ENCODE results near the gene FITM1. TPM values are rescaled to one million over a fixed set of nuclear protein-coding genes. Genes with fewer than 3 reads are reported as not detected.

Gene FITM1
- total RNA-seq, 6 donors from 2014 or later, result 0.63 to 0.89 (median 0.82) TPM; not detected in 2

- DNase-seq, result peak; percentile 91 to 99
- Histone ChIP-seq H3K4me3 (peak within 1 kb of the TSS; percentile 67 to 99 (median 93)), H3K36me3 (peaks cover 24 to 38% (median 31%) of the 10 kb centered on the region in 4 donors), H3K9me3 (no peaks in the 10 kb centered on the region), H3K4me1 (peaks cover 26 to 45% (median 29%) of the 10 kb centered on the region in 4 donors), H3K27me3 (no peaks in the 10 kb centered on the region), H3K27ac (peak within 1 kb of the TSS; percentile 87 to 96 (median 92))
- 0 to 1% methylated on average over 16 to 24 of the region's 25 CpGs for WGBS, 2 donors
- peak; percentile 93 to 95 for ATAC-seq (ENCODE audit: low FRiP score in 2 of 2)
- peak in 2 of 4 donors; percentile 41 to 54 for TF ChIP-seq POLR2A (IDR thresholded peaks at IDR 0.05)
- peak; percentile 64 to 67 for TF ChIP-seq POLR2AphosphoS5 (IDR thresholded peaks at IDR 0.05)
- no peak for TF ChIP-seq EP300 (IDR thresholded peaks at IDR 0.05)
Measured at GRCh38 chr14:24146453-24146977, 16.1 kb downstream of the FITM1 start, which contains the start of gene PSME2. Gene PSME2, minus strand, starts transcription at chr14:24146610. Its CDS starts 29 bp downstream, at chr14:24146581.

GRCh38 chr14:24146978-24147760 lies 16.7 kb downstream of the FITM1 start, which contains the start of gene RNF31:
Gene RNF31, plus strand, starts transcription at chr14:24147498. Its CDS starts 201 bp downstream, at chr14:24147699.
- Histone ChIP-seq H3K27ac (peak within 1 kb of the TSS; percentile 87 to 96 (median 92)), H3K9me3 (no peaks in the 10 kb centered on the region), H3K36me3 (peaks cover 29 to 45% (median 37%) of the 10 kb centered on the region in 4 donors), H3K27me3 (no peaks in the 10 kb centered on the region), H3K4me3 (peak within 1 kb of the TSS; percentile 67 to 99 (median 93)), H3K4me1 (peaks cover 22 to 41% (median 25%) of the 10 kb centered on the region in 4 donors)
- 0 to 1% methylated on average over 10 to 39 of the region's 57 CpGs for WGBS, 2 donors
- DNase-seq, result peak; percentile 94 to 99
- TF ChIP-seq POLR2AphosphoS5 (IDR thresholded peaks at IDR 0.05), result peak; percentile 48 to 74
- peak in 3 of 4 donors; percentile 43 to 71 (median 70) for TF ChIP-seq POLR2A (IDR thresholded peaks at IDR 0.05)
- TF ChIP-seq EP300 (IDR thresholded peaks at IDR 0.05), result no peak
- no peak for TF ChIP-seq CTCF (IDR thresholded peaks at IDR 0.05)
- peak; percentile 97 to 98 for ATAC-seq (ENCODE audit: low FRiP score in 2 of 2)

GRCh38 chr14:24147761-24148428 lies 17.4 kb downstream of the FITM1 start:
- ATAC-seq (ENCODE audit: low FRiP score in 2 of 2) (no peak), DNase-seq (no peak)
- WGBS, 2 donors, result 10 to 13% methylated on average over 12 to 17 of the region's 29 CpGs
- H3K4me3 ChIP-seq, result peak overlapping the region; percentile 67 to 99 (median 93)
- H3K27ac ChIP-seq, result peak overlapping the region; percentile 87 to 96 (median 91)
- no peak for TF ChIP-seq POLR2AphosphoS5 (IDR thresholded peaks at IDR 0.05)
- no peak for TF ChIP-seq POLR2A (IDR thresholded peaks at IDR 0.05)
- no peak for TF ChIP-seq CTCF (IDR thresholded peaks at IDR 0.05)
- TF ChIP-seq EP300 (IDR thresholded peaks at IDR 0.05), result no peak
- H3K4me1 ChIP-seq, result peaks cover 19 to 37% (median 23%) of the 10 kb centered on the region in 4 donors
- H3K27me3 ChIP-seq, result no peaks in the 10 kb centered on the region
- H3K9me3 ChIP-seq, result no peaks in the 10 kb centered on the region
- peaks cover 29 to 52% (median 43%) of the 10 kb centered on the region in 4 donors for H3K36me3 ChIP-seq

DNA sequence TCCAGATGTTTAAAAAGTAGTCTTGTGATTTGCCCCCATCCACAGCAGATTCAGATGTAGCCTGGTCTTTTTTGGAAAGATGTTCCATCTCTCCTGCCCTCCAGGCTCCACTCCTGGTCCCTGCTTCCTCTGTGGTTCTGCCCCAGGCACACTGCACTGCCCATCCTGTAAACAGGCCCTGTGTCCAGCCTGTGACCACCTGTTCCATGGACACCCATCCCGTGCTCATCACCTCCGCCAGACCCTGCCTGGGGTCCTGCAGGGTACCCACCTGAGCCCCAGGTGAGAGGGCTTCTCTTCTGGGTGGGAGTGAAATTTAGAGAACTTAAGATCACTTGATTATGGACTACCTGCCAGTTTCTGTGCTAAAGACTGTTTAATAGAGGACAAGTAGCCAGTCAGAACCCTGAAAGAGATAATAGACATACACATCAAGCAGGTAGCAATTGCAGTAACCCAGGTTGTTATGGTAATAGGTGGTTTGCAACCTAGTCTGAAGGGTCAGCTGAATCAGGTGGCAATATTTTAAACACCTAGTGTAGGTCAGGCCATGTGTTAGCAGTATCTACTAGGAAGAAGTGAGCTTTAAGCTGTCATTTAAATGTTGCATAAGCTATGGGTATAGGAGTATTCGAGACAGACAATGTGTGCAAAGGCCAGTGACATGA lies 19.0 kb downstream of the FITM1 start:
- H3K27me3 ChIP-seq, result no peaks in the 10 kb centered on the region
- TF ChIP-seq EP300 (IDR thresholded peaks at IDR 0.05) (no peak), POLR2A (IDR thresholded peaks at IDR 0.05) (no peak), POLR2AphosphoS5 (IDR thresholded peaks at IDR 0.05) (no peak), CTCF (IDR thresholded peaks at IDR 0.05) (no peak)
- DNase-seq (no peak), ATAC-seq (ENCODE audit: low FRiP score in 2 of 2) (no peak)
- WGBS, 2 donors, result 97 to 100% methylated on average over 3 of the region's 3 CpGs
- H3K4me3 ChIP-seq, result no peak overlapping the region
- H3K4me1 ChIP-seq, result peaks cover 19 to 37% (median 23%) of the 10 kb centered on the region in 4 donors
- H3K27ac ChIP-seq, result no peak overlapping the region
- peaks cover 28 to 58% (median 43%) of the 10 kb centered on the region in 4 donors for H3K36me3 ChIP-seq
- no peaks in the 10 kb centered on the region for H3K9me3 ChIP-seq
